Measurements from ENCODE around the gene AHR.

DNA sequence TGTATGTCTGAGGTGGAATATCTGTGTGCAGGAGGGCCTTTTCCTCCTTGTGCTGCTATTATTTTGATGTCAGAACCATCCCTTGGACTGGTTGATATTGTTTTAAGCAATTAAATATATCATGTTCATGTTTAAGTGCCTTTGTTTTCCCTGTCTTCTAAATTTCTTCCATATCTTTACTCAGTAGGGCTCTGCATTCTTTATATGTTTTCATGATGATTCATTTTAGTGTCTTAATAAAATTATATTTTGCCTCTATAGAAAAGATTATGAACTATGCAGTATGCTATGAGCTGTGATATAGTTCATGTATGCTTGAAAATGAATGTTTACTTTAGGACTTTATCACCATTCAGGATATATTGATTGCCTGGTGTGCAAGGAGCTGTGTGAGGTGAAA is 34.8 kb downstream of the AHR start:
- TF ChIP-seq, protein P1, sequence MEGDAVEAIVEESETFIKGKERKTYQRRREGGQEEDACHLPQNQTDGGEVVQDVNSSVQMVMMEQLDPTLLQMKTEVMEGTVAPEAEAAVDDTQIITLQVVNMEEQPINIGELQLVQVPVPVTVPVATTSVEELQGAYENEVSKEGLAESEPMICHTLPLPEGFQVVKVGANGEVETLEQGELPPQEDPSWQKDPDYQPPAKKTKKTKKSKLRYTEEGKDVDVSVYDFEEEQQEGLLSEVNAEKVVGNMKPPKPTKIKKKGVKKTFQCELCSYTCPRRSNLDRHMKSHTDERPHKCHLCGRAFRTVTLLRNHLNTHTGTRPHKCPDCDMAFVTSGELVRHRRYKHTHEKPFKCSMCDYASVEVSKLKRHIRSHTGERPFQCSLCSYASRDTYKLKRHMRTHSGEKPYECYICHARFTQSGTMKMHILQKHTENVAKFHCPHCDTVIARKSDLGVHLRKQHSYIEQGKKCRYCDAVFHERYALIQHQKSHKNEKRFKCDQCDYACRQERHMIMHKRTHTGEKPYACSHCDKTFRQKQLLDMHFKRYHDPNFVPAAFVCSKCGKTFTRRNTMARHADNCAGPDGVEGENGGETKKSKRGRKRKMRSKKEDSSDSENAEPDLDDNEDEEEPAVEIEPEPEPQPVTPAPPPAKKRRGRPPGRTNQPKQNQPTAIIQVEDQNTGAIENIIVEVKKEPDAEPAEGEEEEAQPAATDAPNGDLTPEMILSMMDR (IDR thresholded peaks at IDR 0.05; ENCODE audit: extremely low read depth in 1 of 2, insufficient read depth in 1 of 2, low read depth in 1 of 2, low read length in 2 of 2), result no peak
- no peak for TF ChIP-seq POLR2A (IDR thresholded peaks at IDR 0.05; ENCODE audit: low read depth, low read length)
- no peak for TF ChIP-seq FOS (IDR thresholded peaks at IDR 0.05; ENCODE audit: borderline replicate concordance, insufficient read depth, low read length)

Data from endothelial cell of umbilical vein (primary cell).